Dedifferentiated amniotic fluid mesenchymal stem cell (primary cell): ENCODE data around the gene TGFBR1.
"Not testable (repeated sequence)": the region's sequence is repeated elsewhere in the genome, so short reads cannot be mapped to it uniquely, and the experiment has no call there.

Source experiments
- DNase-seq: peaks from one replicate; pipeline ENCODE4 v3.0.0-alpha.2; 2016; ENCODE audit errors: extremely low spot score

The TGFBR1 gene

DNA sequence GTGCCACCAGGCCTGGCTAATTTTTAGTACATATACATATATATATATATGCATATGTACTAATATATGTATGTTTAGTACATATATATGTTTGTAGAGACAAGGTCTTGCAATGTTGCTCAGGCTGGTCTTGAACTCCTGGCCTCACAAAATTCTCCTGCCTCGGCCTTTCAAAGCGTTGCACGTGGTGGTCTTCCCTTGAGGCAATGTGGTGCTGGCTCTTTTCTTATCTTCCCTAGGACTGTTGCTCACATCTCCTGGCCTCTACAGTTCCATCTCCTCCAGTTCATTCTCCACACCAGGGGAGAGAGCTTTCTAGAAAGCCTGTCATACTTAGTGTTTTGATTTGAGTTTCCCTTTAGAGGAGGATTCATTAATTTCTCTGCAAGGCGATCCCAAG lies 28.9 kb upstream of the TGFBR1 start:
- no peak for DNase-seq

DNA sequence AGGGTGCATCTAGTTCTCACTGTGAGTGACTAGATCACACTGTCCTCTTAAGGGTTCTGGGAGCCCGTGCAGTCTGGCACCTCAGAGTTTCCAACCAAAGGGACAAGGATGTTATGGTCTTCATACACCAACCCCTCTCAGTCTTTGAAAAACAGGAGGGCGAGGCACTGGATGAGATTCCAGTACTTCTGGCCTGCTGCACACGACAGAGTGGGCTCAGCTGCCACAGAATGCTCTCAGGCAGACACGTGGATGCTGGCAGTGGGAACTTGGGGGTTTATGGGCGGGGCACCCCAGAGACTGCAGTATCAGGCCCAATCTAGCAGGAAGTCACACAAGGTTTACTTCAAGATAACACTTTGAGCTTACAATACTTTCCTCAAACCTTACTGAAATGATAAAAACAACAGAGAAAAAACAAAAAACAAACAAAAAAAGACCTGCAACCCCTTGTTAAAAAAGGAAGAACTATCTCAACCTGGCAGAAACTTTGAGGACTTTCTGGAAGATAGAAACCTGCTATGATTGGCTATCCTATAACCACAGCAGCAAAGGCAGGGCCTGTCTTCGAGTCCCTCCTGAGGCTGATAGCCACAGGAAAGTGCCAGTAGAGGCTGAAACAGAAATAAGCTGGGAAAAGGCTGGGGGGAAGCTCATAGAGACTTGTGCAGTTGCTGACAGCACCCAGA lies 28.3 kb upstream of the TGFBR1 start:
- DNase-seq, result no peak

DNA sequence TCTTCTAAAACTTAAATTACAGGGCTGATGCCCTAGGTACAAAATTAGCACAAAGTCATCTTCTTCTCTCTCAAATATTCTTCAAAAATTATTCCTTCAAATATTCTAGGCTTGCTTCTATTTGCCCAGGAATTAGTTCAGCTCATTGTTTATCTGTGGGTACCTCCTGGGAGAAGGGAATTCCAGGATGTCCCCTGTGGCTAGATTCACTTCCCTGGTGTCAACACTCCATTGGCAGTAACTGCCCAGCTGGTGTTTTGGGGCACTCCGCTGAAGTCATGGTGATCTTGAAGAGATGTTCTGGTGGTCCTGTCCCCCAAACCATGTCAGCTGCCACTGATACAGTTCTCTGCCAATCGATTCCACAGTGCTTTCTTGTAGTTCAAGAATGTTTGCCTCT lies 26.2 kb upstream of the TGFBR1 start:
- no peak for DNase-seq

DNA sequence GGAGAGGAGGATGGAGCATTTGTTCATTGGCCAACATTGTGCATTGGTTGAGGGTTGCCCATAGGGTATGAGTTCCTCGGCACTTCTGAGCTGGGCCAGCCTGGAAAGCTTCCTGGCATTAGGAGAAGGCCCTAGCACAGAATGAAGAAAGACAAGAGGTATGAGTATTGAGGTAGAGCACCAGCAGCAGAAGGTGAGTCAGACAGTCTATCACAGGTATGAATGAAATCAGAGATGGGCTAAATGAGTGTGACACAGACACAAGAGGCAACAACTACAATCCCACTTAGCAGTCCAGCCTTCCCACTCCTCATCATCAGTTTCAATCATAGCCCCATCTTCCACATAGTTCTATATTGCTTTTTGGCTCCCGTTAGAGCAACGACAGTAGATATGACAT lies 25.4 kb upstream of the TGFBR1 start:
- DNase-seq, result no peak

DNA sequence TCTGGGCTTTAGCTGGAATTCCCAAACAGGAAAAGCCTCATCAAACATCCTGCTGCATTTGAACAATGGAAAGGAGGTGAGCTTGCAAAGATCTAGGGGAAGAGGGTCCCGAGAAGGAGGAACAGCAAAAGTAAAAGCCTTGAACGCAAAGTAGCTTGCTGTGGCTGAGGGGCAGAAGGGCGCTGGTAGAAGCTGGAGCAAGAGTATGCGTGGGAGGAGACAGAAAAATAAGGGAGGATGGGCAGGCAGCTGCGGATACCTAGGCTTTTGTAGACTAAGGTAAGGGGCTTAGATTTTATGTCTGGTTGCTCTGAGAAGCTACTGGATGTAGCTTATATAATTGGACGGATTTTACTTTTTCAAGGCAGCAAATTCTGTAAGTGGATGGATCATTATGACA lies 21.9 kb upstream of the TGFBR1 start:
- no peak for DNase-seq

DNA sequence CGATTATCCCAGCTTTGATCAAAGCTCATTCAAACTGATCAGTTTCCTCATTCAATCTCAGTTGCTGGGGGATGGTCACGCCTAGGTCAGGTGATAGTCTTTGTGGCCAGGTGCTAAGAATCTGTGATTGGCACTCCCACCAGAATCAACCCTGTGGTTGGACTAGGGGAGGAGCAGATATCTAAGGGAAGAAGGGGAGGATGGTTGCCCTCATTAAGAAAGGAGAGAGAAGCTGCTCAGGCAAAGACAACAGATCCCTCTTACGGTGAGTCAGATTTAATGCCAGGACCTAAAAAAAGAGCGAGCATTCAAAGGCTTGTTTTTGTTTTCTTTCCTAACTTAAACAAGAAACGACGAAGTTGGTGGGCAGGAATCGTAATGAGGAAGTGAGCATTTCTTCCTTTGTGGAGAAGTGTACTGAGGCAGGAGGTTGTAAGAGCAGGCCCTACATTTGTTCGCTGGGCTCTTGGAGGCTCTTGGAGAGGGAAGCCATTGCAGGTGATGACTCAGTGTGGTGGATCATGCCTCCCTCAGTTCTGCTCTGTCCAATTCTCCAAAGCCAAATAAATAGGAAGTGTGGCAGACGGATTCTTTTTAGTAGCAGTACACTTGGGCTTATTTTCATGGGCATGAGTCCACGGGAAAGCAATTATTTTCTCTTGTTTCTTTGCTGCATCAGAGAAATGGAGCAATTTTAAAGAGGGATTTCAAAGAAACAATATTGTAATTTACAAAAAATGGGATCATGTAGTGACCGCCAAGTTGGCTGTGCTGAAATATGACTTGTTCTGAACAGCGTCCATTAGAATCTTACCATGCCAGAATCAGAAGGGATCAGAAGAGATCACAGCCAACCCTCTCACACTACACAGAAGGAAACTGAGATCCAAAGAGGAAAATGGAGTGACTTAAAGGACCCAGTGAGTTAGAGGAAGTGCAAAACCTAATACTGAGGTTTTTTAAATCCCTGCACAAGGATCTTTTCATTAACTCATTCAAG lies 18.7 kb upstream of the TGFBR1 start:
- DNase-seq, result peak; percentile 24

DNA sequence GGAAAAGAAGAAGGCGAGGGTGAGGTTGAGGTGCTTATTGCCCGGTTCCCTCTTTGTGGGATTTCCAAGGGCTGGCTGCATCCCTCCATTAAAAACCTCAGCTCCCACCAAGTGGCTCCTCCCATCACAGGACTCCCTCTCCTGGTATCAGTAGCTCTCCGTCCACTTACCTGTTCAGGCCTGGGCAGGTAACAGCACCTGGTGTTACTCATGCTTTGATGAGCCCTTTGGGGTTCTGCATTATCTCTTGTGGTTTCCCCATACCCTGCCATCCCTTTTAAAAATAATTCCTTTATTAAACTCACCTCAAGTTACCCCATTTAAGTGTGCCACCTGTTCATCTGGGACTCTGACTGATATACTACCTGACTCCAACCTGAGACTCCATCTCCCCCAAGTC lies 17.5 kb upstream of the TGFBR1 start:
- no peak for DNase-seq

DNA sequence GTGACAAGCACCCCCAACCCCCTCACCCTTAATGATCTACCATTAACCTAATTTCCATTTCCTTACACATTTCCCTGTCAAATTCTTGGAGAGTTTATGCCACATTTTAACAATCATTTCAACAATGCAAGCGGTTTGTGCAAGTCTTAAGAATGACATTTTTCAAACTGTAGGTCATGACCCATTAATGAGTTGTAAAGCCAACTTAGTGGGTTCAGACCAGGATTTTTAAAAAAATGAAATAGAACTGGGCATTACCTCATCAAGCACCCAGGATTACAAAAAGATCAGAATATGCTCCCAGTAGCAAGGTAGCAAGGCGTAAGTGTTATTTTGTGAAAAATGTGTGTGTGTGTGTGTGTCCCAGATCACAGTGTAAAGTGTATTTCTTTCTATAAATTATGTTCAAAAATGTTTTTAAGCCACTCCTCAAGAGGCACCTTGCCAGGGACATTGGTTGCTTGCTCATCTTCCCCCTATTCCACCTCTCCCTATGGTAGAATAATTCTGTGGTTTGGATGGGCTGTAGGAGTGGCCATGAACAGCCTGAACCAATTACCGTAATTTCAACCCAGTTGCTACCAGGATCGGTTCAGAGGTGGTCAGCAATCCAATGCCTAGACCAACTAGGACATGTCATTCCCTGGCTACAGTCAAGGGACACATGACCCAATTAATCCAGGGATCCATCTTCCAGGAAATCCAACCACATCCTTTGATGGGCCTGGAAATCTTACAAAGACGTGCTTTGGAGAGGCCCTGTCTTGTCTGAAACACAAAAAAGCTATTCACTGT lies 14.4 kb upstream of the TGFBR1 start:
- no peak for DNase-seq

DNA sequence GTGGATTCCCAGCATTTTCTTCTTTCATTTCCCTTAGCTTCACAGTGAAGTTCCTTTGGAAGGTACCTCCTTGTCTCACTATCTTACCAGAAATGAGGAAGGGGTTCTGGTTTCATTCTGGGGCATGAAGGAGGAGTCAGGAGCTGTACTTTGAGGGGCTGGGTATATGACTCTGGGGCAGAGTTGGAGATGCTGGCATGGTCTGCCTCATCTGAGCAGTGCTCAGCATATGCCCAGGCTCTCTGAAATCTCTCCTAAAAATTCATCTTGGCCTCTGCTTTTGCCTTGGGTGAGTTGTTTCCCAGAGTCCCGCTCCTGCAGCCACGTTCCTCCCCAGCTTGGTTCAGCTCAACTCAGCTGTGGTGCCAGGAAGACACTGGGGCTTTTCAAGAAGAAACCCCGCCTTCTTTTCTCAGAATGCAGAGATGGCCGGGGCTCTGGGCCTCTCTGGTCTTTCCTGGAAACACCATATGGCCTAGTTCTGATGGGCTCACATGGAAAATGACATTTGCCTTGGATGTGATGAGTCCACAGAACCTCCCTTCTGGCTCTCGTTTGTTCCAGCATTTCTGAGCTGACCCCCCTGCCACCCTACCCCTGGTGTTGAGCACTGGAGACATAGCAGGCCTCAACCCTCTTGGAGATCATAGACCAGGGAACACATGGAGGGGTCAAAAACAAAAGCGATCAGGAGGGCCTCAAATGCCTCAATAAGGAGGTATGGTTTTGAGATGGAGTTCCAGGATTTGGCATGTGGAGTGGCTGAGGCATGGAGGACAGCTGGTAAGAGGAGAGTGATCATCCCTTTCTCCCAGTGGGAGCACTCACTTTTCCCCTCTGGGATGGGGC lies 12.0 kb upstream of the TGFBR1 start:
- no peak for DNase-seq

DNA sequence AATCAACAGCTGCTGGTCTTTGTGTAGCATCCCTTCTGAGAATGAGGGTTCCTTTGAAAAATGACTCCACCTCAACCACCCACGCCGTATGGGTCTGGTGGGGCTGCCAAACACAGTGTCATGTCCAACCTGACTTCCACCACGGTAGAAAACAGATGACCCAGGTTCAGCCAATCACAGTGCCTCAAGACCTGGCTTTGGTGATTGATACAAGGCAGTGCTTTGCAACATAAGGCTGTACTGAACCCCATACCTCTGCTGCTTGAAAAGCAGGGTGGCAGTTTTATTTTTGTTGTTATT lies 11.5 kb upstream of the TGFBR1 start:
- no peak for DNase-seq

DNA sequence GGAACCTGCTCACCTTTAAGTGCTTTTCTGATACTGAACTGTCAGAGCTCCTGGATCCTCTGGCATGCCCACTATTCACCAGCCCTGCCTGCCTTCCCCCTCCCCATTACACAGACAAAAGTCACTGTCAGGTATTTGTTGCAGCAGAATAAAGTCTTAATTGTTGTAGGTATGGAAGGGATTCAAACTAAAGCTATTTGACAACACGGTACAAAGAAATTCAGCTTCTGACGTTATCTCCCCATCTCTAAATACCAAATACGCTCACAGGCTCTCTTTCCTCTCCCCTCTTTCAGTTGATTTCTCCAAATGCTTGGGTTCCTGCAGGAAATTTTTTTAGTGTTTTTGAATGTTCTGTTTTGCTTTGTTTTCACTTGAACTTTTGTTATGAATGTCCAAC lies 9.3 kb upstream of the TGFBR1 start:
- DNase-seq, result no peak

DNA sequence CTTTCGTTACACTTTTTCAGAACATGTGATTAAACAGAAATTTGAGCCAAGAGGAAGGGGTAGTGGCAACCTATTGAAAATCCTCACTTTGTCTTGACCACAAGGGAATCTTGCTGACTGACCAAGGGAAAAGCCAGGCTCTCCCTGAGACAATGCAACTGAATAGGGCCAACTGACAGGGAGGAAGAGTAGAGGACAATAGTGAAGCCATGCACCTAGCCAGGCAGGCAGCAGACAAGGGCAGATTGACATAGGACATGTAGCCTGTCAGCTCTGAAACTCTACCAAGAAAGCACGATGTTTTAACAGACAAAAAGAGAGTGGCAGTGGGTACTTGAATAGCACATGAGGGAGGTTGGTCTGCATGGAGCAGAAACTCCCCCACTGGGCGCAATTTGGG lies 8.5 kb upstream of the TGFBR1 start:
- DNase-seq, result no peak

DNA sequence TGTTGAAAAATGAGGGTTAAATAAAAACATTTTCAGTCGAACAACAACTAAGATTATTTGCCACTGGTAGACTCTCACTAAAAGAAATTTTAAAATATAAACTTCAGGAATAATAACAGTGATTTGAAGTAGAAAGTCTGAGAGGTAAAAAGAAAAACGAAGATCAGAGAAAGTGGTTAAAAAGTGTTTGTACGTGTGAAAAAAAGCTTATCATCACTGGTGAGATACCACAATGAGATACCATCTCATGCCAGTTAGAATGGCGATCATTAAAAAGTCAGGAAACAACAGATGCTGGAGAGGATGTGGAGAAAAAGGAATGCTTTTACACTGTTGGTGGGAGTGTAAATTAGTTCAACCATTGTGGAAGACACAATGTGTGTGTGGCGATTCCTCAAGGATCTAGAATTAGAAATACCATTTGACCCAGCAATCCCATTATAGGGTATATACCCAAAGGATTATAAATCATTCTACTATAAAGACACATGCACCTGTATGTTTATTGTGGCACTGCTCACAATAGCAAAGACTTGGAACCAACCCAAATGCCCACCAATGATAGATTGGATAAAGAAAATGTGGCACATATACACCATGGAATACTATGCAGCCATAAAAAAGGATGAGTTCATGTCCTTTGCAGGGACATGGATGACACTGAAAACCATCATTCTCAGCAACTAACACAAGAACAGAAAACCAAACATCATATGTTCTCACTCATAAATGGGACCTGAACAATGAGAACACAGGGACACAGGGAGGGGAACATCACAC lies 4.9 kb upstream of the TGFBR1 start:
- DNase-seq, result not testable (repeated sequence)

DNA sequence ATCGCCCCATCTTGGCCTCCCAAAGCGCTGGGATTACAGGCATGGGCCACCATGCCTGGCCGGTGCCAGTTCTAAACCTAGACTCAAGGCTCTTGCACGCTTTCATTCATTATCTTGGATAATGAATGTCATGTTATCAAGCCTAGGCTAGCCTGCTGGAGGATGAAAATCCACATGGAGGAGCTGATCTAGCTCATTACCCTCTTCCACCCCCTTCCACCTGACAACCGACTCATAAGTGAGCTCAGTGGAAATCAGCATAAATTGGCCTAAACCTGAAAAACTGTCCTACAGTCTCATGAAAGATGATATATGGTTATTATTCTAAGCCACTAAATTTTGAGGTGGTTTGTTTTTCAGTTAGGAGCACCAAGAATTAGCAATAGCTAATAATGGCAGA lies 3.6 kb upstream of the TGFBR1 start:
- DNase-seq, result no peak

DNA sequence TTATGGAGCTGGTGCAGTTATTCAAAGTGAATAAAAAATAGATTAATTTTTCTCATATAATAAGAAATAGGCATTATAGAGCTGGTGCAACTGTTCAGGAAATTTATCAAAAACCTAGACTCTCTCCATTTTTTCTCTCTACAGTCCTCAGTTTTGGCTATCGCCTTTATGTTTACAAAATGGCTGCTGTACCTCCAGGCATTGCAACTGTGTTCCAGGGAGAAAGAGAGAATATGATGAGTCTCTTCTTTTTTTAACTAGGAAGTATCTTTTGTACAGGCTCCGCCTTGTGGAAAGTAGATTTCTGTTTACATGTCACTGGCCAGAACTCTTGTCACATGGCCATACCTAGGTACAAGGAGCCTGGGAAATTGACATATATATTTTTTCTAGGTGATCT lies 3.1 kb upstream of the TGFBR1 start:
- DNase-seq, result no peak

DNA sequence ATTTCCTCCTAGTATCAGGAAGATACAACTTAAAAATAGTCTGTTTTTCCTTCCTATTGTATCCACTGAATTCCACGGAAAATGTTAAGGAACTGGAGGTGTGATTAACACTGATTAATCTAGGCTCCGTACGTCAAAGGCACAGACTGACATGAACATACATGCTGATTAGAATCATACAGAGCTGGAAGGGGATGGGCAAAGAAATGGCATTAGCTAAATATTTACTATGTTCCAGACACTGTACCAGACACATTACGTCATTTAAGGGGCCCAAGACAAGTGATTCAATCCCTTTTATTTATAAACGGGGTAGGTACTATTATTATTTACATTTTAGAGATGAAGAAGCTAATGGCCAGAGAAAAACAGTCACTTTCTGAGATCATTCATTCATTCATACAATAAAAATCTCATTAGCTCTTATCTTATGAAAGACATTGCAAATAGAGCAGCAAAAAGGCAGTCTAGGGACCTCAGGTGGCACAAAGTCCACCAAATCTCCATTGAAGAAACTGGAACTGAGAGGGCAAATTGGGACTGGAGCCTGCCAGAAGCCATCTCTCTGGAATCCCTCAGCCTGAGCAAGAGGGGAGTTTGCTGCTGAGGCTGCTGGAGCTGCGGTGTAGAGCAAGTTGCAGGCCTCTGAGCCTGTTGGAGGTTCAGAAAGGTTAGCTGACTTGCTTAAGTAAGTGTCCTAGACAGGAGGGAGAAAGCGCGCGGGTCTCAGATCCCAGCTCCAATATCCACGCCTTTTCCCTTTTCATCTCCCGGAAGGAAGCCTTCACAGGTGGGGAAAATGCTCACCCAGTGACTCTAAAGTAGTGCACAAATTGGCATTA lies 1.6 kb upstream of the TGFBR1 start:
- no peak for DNase-seq

DNA sequence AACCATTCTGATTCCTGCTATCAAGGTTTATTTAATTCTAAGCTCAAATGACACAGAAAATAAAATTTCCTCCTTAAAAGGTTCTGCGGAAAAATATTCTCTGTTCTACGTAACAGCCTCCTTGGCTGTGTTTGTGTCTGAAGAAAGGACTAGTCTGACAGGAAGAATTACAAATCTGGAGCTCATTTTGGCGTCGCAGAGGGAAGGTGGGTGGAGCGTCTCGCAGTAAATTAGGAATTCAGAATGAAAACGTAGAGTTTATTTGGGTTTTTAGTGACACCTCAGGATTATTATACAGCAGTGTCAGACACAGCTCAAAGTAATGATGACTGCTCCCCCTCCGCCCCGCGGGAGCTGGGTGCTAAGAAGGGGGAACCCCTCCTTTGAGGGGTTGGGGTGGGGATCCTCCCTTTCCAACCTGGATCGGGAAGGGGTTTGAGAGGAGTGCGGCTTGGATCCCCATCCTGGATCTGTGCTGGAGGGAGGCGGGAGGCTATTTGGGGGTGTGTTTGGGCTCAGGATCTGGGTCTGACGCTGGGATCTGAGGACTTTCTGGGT lies 933 bp upstream of the TGFBR1 start:
- DNase-seq, result peak; percentile 41

DNA sequence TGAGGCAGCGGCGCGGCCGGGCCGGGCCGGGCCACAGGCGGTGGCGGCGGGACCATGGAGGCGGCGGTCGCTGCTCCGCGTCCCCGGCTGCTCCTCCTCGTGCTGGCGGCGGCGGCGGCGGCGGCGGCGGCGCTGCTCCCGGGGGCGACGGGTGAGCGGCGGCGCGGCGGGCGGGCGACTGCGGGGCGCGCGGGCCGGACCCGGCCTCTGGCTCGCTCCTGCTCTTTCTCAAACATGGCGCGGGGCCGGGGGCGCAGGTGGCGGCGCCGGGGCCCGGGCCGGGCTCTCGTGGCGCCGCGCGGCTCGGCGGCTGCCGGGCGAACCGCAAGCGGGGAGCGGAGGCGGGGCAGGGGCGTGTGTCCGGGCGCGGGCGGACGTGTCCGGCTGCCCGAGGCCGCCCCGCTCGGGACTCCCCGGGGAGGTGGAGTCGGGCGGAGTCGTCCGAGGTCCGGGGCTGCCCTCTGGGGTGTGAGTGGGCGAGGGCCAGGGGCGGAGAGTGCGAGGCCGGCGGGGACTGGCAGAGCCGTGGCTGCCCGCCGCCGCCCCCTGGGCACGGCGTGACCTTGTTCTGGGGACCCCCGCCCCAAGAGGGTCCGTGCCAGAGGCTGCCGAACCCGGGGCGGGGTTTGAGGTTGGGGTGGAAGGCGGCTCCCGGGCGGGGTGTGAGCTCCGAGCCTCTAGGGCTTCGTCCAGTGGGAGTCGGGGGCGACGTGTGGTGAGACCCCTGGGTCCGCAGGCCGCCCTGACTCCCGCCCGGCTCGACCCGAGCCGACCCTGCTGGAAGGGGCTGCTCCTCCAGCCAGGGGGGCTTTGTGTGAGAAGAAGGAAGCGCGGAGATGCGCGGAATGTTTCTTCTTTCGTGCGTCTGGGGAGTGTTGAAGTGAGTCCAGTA lies 485 bp downstream of the TGFBR1 start:
- peak; percentile 29 for DNase-seq

DNA sequence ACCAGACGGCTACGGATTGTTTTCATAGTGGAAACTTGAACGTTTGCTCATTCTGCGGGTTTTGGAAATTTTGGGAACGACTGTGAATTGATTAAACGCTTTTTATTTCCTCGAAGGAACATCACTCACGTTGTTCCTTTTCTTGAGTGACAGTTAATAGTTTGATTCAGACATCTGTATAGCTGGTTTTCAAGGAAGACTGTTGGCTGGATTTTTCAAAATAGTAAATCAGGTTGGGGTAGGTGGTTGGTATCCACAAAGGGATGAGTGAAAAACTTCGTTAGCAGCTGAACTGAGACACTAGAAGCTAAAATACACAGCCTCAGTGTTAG lies 1.1 kb downstream of the TGFBR1 start:
- DNase-seq, result peak; percentile 72
